GM18870 (cell line): ENCODE data around the gene ATP13A1.
"Not testable (repeated sequence)": the region's sequence is repeated elsewhere in the genome, so short reads cannot be mapped to it uniquely, and the experiment has no call there.

ENCODE experiments used
- ATAC-seq: cut with Tn5 transposase; IDR thresholded peaks from one replicate; pipeline ENCODE4 v1.9.1; 2021; ENCODE audit warnings: moderate library complexity; ENCODE audit not compliant: unreplicated experiment

The ATP13A1 gene

DNA sequence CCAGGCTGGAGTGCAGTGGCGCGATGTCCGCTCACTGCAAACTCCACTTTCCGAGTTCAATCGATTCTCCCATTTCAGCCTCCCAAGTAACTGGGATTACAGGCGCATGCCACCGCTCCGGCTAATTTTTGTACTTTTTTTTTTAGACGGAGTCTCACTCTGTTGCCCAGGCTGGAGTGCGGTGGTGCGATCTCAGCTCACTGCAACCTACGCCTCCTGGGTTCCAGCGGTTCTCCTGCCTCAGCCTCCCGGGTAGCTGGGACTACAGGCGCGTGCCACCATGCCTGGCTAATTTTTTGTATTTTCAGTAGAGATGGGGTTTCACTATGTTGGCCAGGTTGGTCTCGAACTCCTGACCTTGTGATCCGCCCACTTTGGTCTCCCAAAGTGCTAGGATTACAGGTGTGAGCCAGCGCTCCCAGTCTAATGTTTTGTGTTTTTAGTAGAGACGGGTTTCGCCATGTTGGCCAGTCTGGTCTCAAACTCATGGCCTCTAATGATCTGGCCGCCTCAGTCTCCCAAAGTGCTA, 2.0 kb upstream of the ATP13A1 start:
- ATAC-seq, result not testable (repeated sequence)

DNA sequence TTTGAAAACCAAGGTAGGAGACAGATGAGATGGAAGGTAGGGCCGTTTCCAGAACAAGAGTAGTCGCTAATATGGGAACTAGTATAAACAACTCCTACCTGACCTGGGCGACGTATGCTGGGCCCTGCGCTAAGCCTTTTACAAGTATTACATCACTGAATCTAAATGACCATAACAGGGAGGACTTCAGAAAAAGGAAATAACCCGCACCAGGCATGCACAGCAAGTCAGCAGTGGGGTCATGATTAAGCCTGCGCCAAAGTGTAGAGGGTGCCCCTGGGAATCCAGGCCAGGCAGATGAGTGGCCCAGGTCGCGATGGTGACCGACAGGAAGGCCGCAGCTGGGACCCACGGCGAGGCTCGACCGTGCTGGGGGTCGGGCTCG, 613 bp downstream of the ATP13A1 start:
- ATAC-seq, result no peak

DNA sequence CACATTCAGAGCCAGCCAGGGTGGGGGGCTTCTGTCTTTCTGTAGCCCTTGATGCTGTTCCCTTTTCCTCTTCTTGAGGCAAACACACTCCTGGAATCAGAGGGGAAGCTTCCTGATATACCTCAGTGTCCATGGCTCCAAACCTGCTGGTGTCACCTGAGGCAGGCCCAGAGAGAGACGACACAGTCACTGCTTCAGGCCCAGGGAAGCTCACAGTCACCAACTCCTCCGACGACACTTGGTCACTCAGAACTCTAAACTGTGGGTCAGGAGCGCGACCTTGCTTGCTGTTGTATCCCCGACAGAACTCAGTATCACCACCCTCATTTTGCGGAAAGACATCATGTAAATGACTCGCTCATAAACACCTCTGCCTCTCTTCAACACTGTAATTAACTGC, 1.1 kb downstream of the ATP13A1 start:
- ATAC-seq, result no peak

DNA sequence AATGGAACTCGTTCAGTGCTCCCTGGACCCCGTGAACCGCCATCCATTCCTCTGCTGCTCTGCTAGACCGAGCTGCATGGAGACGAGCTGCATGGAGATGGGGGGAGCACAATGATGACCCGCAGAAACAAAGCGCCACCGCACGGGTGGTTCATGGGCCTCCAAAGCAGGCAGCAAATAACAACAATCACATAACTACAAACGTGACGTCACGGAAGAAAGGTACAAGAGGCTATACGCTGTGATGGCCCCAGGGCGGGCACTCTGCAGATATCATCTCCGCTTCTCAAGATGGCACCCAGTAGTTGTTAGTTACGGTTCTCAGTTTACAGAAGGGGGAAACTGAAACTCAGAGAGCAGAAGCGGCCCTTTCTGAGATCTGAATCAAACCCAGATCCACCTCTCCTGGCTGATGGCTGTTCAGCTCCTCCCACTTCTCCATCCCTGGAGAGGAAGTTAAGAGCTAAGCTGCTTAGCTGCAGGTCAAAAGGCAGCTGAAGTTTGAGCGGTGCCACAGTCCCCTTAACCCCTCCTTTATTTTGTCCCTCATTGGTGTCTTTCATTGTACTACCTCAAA, 1.7 kb downstream of the ATP13A1 start:
- ATAC-seq, result peak; percentile 36

DNA sequence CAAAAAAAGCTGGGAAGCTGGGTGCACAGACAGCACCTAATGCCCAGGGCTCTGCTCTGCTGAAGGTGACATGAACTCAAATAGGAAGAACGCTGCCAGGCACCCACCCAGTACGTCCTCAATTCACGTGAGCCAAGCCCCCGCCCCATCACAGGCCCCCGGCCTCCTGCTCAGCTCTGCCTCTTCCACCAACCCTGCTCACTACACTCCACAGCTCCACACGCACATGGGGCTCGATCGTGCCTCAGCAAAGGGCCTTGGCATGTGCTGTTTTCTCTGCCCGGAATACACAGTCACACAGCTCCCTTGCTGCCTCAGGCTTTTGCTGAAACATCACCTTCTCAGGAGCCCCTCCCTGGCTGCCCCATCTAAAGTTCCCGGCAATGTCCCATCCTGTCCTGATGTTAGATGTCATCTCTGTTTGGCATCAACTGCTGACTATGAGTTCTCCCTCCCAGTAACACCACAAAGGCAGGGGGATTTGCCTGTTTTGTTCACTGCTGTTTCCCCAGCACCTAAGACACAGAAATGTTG, 2.3 kb downstream of the ATP13A1 start:
- ATAC-seq, result no peak

DNA sequence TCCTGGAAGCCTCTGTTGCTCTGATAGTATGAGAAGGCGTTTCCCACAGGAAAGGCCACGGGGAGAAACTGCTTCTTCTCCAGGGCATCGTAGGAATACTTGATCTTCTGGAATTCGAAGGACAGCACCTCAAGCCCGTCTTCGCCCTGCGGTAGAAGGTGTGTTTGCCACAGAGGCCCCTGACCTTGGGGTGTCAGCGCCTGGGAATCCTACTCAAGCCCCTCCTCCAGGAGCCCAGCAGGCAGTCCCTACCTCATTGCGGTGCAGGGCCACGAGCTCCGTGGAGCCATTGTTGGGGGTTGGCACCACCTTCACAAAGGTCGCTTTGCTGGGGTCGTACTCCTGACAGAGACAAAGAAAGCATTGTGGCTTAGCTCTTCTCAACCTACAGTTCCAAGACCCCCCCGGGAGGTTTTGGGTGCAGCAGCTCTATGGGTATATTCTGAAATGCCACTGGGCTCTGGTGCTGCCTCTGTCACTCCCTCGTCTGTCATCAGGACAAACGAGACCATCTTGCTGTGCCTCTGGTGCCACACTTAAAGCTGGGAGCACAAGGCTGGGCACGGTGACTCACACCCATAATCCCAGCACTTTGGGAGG, 3.7 kb downstream of the ATP13A1 start:
- ATAC-seq, result no peak

DNA sequence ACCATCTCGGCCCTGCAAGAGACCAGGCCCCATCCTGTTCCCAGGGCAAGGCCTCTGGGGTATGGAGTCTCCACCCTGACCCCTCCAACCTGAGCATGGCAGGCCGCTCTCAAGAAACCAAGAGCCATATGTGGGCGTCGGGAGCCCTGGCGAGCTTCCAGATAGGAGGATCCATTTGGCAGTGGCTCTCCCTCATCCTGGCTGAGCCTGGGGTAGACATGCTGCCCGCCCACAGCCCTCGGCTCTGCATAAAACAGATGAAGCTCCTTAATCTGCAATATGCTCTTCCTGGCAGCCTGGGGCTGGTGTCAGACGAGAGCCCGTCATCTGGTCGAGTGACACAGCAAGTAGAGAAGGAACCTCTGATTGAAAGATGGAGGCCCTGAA, 6.1 kb downstream of the ATP13A1 start:
- no peak for ATAC-seq

DNA sequence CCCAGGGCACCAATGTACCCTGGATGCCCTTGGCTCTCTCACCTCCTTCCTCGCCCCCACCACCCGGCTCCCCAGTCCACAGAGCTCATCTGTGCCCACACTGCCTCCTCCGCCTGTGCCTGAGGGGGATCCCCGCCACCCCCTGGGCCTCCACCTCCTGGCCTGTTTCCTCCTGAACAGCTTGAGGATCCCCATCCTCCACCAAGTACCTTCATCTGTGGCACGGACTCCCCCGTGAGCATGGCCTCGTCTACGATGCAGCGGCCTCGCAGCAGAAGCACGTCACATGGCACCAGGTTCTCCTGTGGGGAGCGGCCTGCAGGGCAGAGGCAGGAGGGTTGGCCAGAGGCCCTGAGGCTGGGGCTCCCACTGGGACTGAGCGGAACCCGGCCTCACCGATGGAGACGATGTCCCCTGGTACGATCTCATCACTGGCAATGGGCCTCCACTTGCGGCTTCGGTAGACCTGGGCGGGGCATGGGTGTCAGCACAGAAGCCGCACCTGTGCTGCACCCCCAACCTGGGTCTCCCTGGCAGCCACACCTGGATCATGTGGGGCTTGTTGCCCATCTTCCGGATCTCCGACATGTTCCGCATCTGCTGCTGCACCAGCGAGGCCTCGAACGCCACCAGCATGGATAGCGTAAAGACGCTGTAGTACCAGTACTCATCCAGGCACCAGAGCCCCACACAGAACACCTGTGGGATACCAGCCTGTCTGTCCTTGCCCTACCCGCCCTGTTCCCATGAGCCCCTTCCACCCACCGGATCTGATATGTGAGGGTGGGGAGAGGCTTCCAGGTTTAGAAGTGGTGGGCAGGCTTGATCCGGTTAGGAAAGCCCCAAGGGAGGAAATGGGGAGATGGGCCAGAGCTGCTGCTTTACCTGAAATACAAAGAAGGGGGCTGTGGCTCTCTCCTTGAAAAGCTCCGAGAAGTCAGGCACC, 6.8 kb downstream of the ATP13A1 start:
- ATAC-seq, result no peak

DNA sequence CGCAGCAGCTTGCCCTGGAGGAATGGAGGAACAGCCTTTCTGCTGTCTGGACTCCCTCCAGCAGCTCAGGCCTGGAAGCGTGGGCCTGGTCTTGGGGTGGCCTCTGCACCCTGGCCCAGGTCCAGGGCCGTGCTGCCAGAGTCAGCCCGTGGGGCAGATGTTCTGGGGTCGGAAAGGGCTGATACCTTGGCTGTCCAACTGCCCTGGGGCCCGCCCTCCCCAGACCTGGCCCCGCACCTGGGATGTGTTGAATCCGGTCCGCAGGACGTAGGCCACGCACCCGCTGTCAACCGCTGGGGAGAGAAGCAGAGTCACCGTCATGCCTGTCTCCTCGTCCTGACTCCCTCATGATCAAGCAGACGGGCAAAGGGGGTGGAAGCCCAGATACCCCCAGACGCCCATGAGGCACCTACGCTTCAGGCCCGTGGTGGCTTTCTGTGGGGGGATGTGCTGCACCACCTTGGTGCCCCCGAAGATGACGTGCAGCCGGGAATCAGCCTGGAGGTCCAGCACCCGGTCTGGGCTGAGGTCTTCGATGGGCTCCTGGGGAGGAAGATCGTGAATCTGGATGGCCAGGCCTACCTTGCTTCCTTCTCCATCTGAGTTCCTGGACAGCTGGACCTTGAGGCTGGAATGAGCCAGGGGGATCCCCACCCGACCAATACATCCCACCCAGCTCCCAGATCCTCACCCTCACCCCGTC, 7.7 kb downstream of the ATP13A1 start:
- no peak for ATAC-seq

DNA sequence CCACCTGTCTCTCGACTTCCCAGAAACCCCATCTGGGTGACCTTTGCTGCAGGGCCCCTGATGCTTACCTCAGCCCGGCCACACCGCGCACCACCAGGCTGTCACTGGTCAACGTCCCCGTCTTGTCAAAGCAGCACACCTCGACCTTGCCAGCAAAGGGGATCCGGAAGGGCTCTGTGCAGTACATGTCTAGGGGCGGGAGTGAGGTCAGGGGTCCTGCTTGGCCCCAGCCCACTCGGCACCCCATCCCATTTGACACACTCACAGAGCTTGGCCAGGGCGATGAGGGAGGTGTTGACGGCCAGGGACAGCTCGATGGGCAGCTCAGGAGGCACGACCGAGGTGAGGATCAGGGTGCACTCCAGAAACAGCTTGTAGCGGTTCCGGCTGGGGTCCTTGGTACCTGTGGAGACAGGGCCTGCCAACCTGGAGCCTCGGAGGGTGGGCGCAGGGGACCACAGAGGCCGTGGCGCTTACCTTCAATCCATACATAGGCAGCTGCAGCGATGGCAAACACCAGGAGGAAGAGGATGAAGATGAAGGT, 8.4 kb downstream of the ATP13A1 start:
- ATAC-seq, result no peak

DNA sequence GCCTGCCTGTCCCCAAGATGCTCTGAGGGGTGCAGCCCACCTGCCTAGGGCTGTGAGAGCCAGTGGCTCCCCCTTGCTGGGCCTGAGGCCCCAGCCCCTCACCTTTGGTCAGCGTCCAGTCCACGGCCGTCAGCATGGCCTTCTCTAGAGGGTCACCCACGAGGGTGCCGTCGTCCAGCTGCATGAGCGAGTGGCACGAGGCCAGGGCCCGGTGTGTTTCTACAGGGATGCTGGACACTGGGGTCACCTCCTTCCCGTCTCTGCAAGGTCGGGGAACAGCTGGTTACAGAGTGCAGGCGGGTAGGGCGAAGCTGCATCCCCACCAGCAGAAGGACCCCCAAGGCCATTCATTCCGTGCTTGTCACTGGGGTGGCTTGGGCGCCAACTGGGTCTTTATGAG, 9.0 kb downstream of the ATP13A1 start:
- no peak for ATAC-seq

DNA sequence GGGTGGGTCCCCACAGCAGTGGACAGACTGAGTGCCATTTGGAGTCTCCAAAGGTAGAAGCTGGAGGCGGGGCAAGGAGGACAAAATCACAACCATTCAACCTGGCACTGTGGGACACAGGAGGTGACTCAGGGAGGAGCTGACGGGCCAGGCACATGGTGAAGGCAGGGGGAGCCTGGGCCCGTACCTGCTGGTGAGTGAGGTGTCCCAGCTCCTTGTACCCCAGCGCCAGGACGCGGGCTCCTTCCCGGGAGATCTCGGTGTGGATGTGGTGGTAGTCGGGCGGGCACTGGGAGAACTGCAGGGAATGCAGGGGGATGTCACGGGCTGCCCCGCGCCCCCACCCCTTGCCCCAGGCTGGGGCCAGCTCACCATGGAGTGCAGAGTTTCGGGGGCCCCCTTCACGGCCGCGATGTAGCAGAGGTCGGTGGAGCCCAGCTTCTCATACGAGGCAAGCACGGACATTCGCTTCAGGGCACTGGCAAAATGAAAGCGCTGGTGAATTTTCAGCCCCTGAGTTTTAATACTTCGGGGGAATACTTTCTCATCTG, 9.8 kb downstream of the ATP13A1 start:
- ATAC-seq, result no peak

DNA sequence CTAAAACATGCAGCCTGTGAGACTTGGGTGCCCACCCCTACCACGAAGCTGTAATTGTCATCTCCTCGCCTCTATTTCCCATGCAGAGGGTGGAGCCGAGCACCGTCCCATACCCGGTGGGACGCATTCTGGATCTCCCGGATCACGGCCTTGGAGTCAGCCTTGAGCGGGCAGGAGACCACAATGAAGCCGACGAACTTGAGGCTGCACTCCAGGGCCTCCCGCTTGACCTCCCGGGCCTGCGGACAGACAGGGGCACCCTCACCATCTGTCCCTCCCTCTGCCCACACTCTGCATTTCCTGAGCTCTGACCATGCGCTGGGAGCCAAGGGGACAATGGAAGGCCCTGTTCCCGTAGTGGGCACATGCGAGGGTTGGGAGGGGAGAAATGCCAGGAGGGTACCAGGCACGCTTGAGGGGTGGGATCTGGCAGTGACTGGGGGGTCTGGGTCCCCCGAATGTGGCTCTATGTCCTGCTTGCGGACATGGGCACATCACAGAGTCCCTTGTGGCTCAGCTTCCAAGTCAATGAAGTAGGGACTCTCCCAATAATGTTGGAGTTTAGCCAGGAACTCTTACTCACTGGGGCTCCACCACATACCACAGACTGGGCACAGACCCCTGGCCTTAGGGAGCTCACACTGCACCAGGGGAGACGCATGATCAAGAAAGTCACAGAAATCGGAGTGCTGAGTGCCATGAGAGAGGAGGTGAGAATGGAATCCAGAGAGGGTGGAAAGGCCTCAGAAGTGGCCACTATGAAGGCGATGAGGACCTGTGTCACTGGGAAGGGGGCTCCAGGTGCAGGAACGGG, 10.8 kb downstream of the ATP13A1 start:
- ATAC-seq, result no peak

DNA sequence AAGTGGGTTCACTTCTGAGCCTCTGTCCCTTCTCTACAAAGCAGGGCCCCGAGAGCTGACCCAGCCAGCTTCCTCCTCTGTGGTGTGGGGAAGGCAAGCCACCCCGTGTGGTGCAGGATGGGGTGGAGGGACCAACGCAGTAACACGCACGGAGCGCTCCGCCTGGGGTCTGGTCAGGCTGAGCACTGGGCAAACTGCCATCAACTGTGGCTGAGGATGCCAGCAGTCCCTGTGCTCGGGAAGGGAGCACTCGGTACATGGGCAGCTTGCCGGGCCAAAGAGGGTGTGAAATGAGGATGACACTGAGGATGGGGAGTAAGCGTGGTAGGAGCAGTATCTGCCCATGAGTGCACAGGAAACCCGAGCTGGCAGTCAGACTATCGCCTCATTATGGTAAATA, 12.4 kb downstream of the ATP13A1 start:
- ATAC-seq, result no peak

DNA sequence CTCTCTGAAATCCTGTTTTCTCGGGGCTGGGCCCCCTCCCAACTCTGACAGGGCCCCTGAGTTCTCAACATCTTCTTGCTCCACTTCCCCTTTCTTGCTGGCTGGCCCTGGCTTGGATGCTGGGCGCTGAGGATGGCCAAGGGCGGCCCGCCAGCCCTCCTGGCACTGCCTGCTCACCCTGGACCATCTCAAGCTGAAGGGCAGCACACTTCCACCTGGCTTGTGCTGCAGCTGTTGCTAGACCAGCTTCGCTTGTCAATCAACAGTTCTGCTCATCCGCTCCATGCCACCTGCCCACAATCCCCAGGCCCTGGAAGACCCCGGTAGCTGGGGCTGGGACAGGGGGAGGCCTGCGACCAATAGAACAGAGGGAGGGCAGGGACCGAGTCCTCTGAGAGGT, 13.1 kb downstream of the ATP13A1 start:
- ATAC-seq, result no peak

DNA sequence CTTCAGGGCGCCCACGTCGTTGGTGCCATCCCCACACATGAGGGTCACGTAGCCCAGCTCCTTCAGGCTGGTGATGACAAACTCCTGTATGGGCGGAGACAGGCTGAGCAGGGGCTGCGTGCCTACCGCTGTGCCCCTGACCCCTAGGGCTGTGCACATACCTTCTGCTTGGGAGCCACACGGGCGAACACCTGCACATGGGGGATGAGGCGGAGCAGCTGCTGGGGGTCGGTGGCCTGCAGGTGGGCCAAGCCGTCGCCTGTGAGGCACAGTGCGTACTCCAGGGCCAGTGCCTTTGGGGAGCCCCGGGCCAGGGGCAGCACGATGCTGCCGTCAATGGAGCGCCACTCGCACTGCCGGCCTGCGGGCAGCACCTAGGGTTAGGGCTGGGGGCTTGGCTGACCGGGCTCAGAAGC, 13.9 kb downstream of the ATP13A1 start:
- no peak for ATAC-seq

DNA sequence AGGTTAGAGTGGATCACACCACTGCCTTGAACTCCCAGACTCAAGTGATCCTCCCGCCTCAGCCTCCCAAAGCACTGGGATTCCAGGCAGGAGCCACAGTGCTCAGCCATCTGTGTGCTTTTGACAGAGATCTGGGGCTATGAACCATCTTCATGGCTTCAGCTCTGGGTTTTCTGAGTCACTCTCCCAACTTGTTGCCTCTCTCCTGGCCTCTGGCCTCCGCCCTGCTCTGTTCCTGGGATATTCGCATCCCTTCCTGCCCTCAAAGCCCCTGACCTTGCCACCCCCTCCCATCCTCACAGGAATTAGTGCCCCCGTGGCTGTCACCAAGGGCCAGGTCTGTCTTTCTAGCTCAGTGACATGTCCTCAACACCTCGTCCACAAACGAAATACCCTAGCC, 14.3 kb downstream of the ATP13A1 start:
- ATAC-seq, result no peak

DNA sequence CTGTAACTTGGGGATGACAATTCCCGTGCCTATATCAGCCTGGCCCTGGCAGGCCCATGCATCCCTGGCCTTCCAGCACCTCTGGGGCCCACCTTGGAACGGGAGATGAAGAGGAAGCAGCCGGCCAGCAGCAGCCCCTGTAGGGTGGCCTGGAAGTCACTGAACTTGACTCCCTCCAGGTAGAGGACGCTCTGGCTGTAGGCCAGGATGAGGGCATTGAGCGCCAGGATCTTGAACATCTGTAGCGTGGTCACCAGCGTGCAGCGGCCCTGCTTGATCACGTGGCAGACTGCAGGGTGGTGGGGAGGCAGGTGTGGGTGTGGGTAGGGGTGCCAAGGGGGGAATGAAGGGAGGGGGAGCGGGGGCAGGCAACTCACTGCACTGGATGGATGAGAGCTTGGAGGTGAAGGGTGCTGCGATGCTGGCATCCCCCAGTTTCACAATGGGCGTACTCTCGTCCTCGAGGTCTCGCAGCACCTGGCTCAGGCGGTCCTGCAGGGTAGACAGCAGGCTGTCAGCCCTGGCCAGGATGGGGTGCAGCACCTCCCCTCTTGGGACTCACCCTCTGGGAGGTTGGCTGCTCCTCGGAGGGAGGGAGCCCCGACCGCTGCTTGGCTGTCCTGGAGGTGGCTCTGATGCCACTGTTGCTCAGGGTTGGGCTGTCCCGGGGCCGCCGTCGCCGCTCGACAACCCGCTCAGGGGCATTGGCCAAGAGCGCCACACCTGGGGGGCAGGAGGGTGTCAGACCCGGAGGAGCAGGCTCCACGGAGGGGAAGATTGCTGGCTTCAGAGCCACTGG, 16.2 kb downstream of the ATP13A1 start:
- ATAC-seq, result no peak
